Measurements from ENCODE around the gene WEE1. TPM values are rescaled to one million over a fixed set of nuclear protein-coding genes. Genes with fewer than 3 reads are reported as not detected.

Gene WEE1
- total RNA-seq, 1 experiment from 2014 or later = 67.9 TPM

GRCh38 chr11:9574622-9575259 is 1.3 kb downstream of the WEE1 start:
- Histone ChIP-seq H3K27me3 (ENCODE audit: control insufficient read depth, insufficient read depth, low read length) (no peaks in the 10 kb centered on the region), H3K27ac (ENCODE audit: low read length) (peak overlapping the region; percentile 99), H3K9me3 (ENCODE audit: control insufficient read depth, insufficient read depth, low read depth, low read length) (no peaks in the 10 kb centered on the region), H3K4me3 (ENCODE audit: low read depth in 2 of 2, low read length in 2 of 2) (peak overlapping the region; percentile 85 to 87), H3K4me1 (ENCODE audit: control insufficient read depth, insufficient read depth, low read length) (peaks cover 44% of the 10 kb centered on the region), H3K36me3 (ENCODE audit: control insufficient read depth, insufficient read depth, low read length) (peaks cover 40% of the 10 kb centered on the region)
- TF ChIP-seq POLR2AphosphoS5 (IDR thresholded peaks at IDR 0.05; ENCODE audit: low read depth, low read length) = peak; percentile 2; the same call in 1 of the 2 replicates
- no peak for TF ChIP-seq REST (IDR thresholded peaks at IDR 0.05; ENCODE audit: insufficient read depth in 1 of 2, low read depth in 2 of 2, low read length in 1 of 2)
- POLR2A ChIA-PET = interaction anchor here (0.7 kb wide), 1 partner anchor 44 kb away, joined by 20 read pairs; no protein-coding TSS in a partner anchor
- no TSS peak for BruUV-seq (replicated peaks)
- DNase-seq (ENCODE audit: low read depth, low spot score) (no peak), ATAC-seq (no peak)
- CTCF ChIA-PET = interaction anchor here (0.6 kb wide), 1 partner anchor 1326 kb away, joined by 5 read pairs; no protein-coding TSS in a partner anchor
- intact Hi-C loops (cut with micrococcal nuclease; ENCODE audit: unreplicated experiment) = loop anchor here (10.0 kb wide), 1 partner anchor 730 kb away; the partner anchor contains the start of gene ADM
- in situ Hi-C loops (cut with HindIII; ENCODE audit: low pct_unique_long_range_greater_than_20kb, low sequenced_read_pairs) = loop anchor here (25.0 kb wide), 1 partner anchor 738 kb away; the partner anchor contains the start of gene ADM

GRCh38 chr11:9575260-9576240 is 2.1 kb downstream of the WEE1 start:
- DNase-seq (ENCODE audit: low read depth, low spot score) = no peak
- peaks cover 46% of the 10 kb centered on the region for H3K36me3 ChIP-seq (ENCODE audit: control insufficient read depth, insufficient read depth, low read length)
- BruUV-seq (replicated peaks) = TSS peak; percentile 60
- CTCF ChIA-PET = interaction anchor here (0.5 to 1.3 kb wide), 3 partner anchors 38 to 1325 kb away, joined by 3 to 5 read pairs (median 4); no protein-coding TSS in a partner anchor
- H3K27ac ChIP-seq (ENCODE audit: low read length) = peak overlapping the region; percentile 99
- ATAC-seq = peak; percentile 36
- intact Hi-C loops (cut with micrococcal nuclease; ENCODE audit: unreplicated experiment) (loop anchor here (10.0 kb wide), 1 partner anchor 729 kb away; the partner anchor contains the start of gene ADM), in situ Hi-C loops (cut with HindIII; ENCODE audit: low pct_unique_long_range_greater_than_20kb, low sequenced_read_pairs) (loop anchor here (25.0 kb wide), 1 partner anchor 737 kb away; the partner anchor contains the start of gene ADM)
- no peaks in the 10 kb centered on the region for H3K9me3 ChIP-seq (ENCODE audit: control insufficient read depth, insufficient read depth, low read depth, low read length)
- TF ChIP-seq TCF7L2 (IDR thresholded peaks at IDR 0.05; ENCODE audit: low read depth, low read length) = no peak
- TF ChIP-seq SIN3A (IDR thresholded peaks at IDR 0.05; ENCODE audit: borderline replicate concordance, insufficient read depth, low read depth, low read length) = peak; percentile 92
- TF ChIP-seq CTCF (IDR thresholded peaks at IDR 0.05) = no peak
- peak; percentile 57 for TF ChIP-seq POLR2AphosphoS5 (IDR thresholded peaks at IDR 0.05; ENCODE audit: low read depth, low read length)
- no peak for TF ChIP-seq REST (IDR thresholded peaks at IDR 0.05; ENCODE audit: insufficient read depth in 1 of 2, low read depth in 2 of 2, low read length in 1 of 2)
- H3K27me3 ChIP-seq (ENCODE audit: control insufficient read depth, insufficient read depth, low read length) = no peaks in the 10 kb centered on the region
- peak overlapping the region; percentile 85 to 87 for H3K4me3 ChIP-seq (ENCODE audit: low read depth in 2 of 2, low read length in 2 of 2)
- POLR2A ChIA-PET = no interaction called here
- H3K4me1 ChIP-seq (ENCODE audit: control insufficient read depth, insufficient read depth, low read length) = peaks cover 36% of the 10 kb centered on the region
